MCF 10A (cell line): Measurements from ENCODE around the gene TLE6. TPM values are rescaled to one million over a fixed set of nuclear protein-coding genes. Genes with fewer than 3 reads are reported as not detected.

ENCODE experiments used
- BruUV-seq: library from RNA; stranded (reverse); fragments of 400-500 nt; replicated peaks from 2 replicates; lab custom pipeline; 2021; lab: Mats Ljungman, UMichigan
- CTCF ChIA-PET: fragments of 300-600 bp; sonication (Branson Sonifier 250); formaldehyde crosslinking; extraction: SDS; loops from one replicate; lab custom pipeline; 2021; ENCODE audit warnings: antibody characterized with exemption, inconsistent platforms; lab: Yijun Ruan, JAX
- POLR2A ChIA-PET: fragments of 300-600, 350-650 bp; sonication (Branson Sonifier 250); formaldehyde crosslinking; extraction: SDS; loops from one replicate; lab custom pipeline; 2020; ENCODE audit warnings: antibody characterized with exemption, inconsistent platforms; lab: Yijun Ruan, JAX
- DNase-seq: peaks from one replicate; pipeline ENCODE4 v3.0.0-alpha.2; 2018; ENCODE audit not compliant: unreplicated experiment
- H3K27ac Mint-ChIP-seq: one replicate; pipeline ENCODE4 v1.8.0; 2022; ENCODE audit warnings: mild to moderate bottlenecking, low read depth, mixed read lengths; ENCODE audit not compliant: unreplicated experiment
- H3K27me3 Mint-ChIP-seq: one replicate; pipeline ENCODE4 v1.8.0; 2022; ENCODE audit warnings: mixed read lengths; ENCODE audit not compliant: insufficient read depth, unreplicated experiment
- H3K36me3 Mint-ChIP-seq: one replicate; pipeline ENCODE4 v1.8.0; 2022; ENCODE audit warnings: mild to moderate bottlenecking, moderate library complexity, mixed read lengths; ENCODE audit not compliant: insufficient read depth, unreplicated experiment
- H3K4me1 Mint-ChIP-seq: one replicate; pipeline ENCODE4 v1.8.0; 2022; ENCODE audit warnings: mixed read lengths; ENCODE audit not compliant: insufficient read depth, unreplicated experiment
- H3K4me3 Mint-ChIP-seq: one replicate; pipeline ENCODE4 v1.8.0; 2022; ENCODE audit warnings: mild to moderate bottlenecking, moderate library complexity, mixed read lengths; ENCODE audit not compliant: unreplicated experiment
- H3K9me3 Mint-ChIP-seq: one replicate; pipeline ENCODE4 v1.8.0; 2022; ENCODE audit warnings: mixed read lengths; ENCODE audit not compliant: unreplicated experiment
- CTCF ChIP-seq: fragments of 200-600 bp; IDR thresholded peaks from one replicate; pipeline ENCODE4 v1.8.0; 2022; ENCODE audit warnings: antibody characterized with exemption, mild to moderate bottlenecking; ENCODE audit not compliant: unreplicated experiment
- intact Hi-C: fragments of 100-400 bp; cut with micrococcal nuclease; formaldehyde crosslinking; loops from 2 replicates; pipeline ENCODE4 v1.14.1; 2022
- total RNA-seq: library from RNA; stranded (reverse); gene quantifications from 2 replicates; pipeline ENCODE4 v1.2.3, GENCODE V29; 2022

Gene TLE6
- total RNA-seq, 1 experiment from 2014 or later: 0.89 TPM

GRCh38 chr19:3039125-3039524 is 61.8 kb downstream of the TLE6 start:
- Mint-ChIP-seq H3K4me1 (peaks cover 22% of the 10 kb centered on the region), H3K27ac (no peak overlapping the region), H3K27me3 (no peaks in the 10 kb centered on the region), H3K9me3 (no peaks in the 10 kb centered on the region), H3K4me3 (no peak overlapping the region), H3K36me3 (no peaks in the 10 kb centered on the region)
- intact Hi-C loops: loop anchor here (10.0 kb wide), 1 partner anchor 64 kb away; the partner anchor contains the start of gene TLE6
- ChIA-PET POLR2A (interaction anchor here (0.6 kb wide), 2 partner anchors 33 to 48 kb away, joined by 3 read pairs; no protein-coding TSS in a partner anchor), CTCF (interaction anchor here (1.0 to 1.3 kb wide), 2 partner anchors 87 to 89 kb away, joined by 3 to 7 read pairs; no protein-coding TSS in a partner anchor)
- TF ChIP-seq CTCF: no peak
- DNase-seq: no peak
- no TSS peak for BruUV-seq

GRCh38 chr19:3039641-3040077 is 62.3 kb downstream of the TLE6 start:
- no TSS peak for BruUV-seq
- intact Hi-C loops: loop anchor here (10.0 kb wide), 2 partner anchors 65 to 355 kb away; partner anchors contain the start of gene TLE6
- peaks cover 17% of the 10 kb centered on the region for H3K4me1 Mint-ChIP-seq
- H3K9me3 Mint-ChIP-seq: no peaks in the 10 kb centered on the region
- CTCF ChIA-PET: interaction anchor here (1.0 kb wide), 1 partner anchor 88 kb away, joined by 7 read pairs; no protein-coding TSS in a partner anchor
- H3K27me3 Mint-ChIP-seq: no peaks in the 10 kb centered on the region
- POLR2A ChIA-PET: interaction anchor here (0.6 to 0.7 kb wide), 2 partner anchors 48 to 462 kb away, joined by 3 read pairs; no protein-coding TSS in a partner anchor
- H3K27ac Mint-ChIP-seq: no peak overlapping the region
- H3K4me3 Mint-ChIP-seq: no peak overlapping the region
- TF ChIP-seq CTCF: no peak
- no peaks in the 10 kb centered on the region for H3K36me3 Mint-ChIP-seq
- DNase-seq: no peak

GRCh38 chr19:3041327-3041726 is 64.0 kb downstream of the TLE6 start:
- Mint-ChIP-seq H3K9me3 (no peaks in the 10 kb centered on the region), H3K27ac (no peak overlapping the region), H3K36me3 (no peaks in the 10 kb centered on the region), H3K4me1 (peaks cover 7% of the 10 kb centered on the region), H3K27me3 (no peaks in the 10 kb centered on the region), H3K4me3 (no peak overlapping the region)
- DNase-seq: no peak
- BruUV-seq: no TSS peak
- CTCF ChIA-PET: interaction anchor here (0.7 kb wide), 1 partner anchor 184 kb away, joined by 3 read pairs; no protein-coding TSS in a partner anchor
- POLR2A ChIA-PET: no interaction called here
- intact Hi-C loops: loop anchor here (10.0 kb wide), 1 partner anchor 357 kb away; no protein-coding TSS in a partner anchor
- TF ChIP-seq CTCF: no peak

GRCh38 chr19:3041761-3042620 is 64.6 kb downstream of the TLE6 start:
- DNase-seq: no peak
- Mint-ChIP-seq H3K9me3 (no peaks in the 10 kb centered on the region), H3K4me3 (no peak overlapping the region), H3K27me3 (no peaks in the 10 kb centered on the region), H3K27ac (no peak overlapping the region), H3K36me3 (no peaks in the 10 kb centered on the region), H3K4me1 (peaks cover 1% of the 10 kb centered on the region)
- no peak for TF ChIP-seq CTCF
- intact Hi-C loops: loop anchor here (10.0 kb wide), 1 partner anchor 357 kb away; no protein-coding TSS in a partner anchor
- no TSS peak for BruUV-seq
- POLR2A ChIA-PET: no interaction called here
- CTCF ChIA-PET: interaction anchor here (0.6 to 0.7 kb wide), 2 partner anchors 183 to 387 kb away, joined by 3 read pairs; no protein-coding TSS in a partner anchor
